IMR-90 (cell line): ENCODE results near the gene IFNLR1.

Experiments
- BHLHE40 ChIP-seq: fragments of 150-350 bp; IDR thresholded peaks from 2 replicates; pipeline ENCODE4 v1.6.1; 2016; ENCODE audit warnings: mild to moderate bottlenecking, low read depth, low read length
- CEBPB ChIP-seq: IDR thresholded peaks from 2 replicates; pipeline ENCODE4 v1.6.1; 2012; ENCODE audit warnings: low read depth, low read length, improper control_type of control experiment
- MAZ ChIP-seq: IDR thresholded peaks from 2 replicates; pipeline ENCODE4 v1.6.1; 2012; ENCODE audit warnings: low read depth, mild to moderate bottlenecking, low read length, improper control_type of control experiment, moderate library complexity, borderline replicate concordance
- MXI1 ChIP-seq: IDR thresholded peaks from 2 replicates; pipeline ENCODE4 v1.6.1; 2012; ENCODE audit warnings: low read depth, mild to moderate bottlenecking, low read length, moderate library complexity, borderline replicate concordance
- POLR2A ChIP-seq: IDR thresholded peaks from 2 replicates; pipeline ENCODE4 v1.6.1; 2012; ENCODE audit warnings: mild to moderate bottlenecking, low read depth, low read length
- RAD21 ChIP-seq: IDR thresholded peaks from 2 replicates; pipeline ENCODE4 v1.6.1; 2012; ENCODE audit warnings: low read length, improper control_type of control experiment
- RCOR1 ChIP-seq: IDR thresholded peaks from 2 replicates; pipeline ENCODE4 v1.6.1; 2012; ENCODE audit warnings: mild to moderate bottlenecking, low read length, improper control_type of control experiment; ENCODE audit not compliant: insufficient replicate concordance
- RFX5 ChIP-seq: IDR thresholded peaks from 2 replicates; pipeline ENCODE4 v1.8.0; 2012; ENCODE audit warnings: low read depth, mild to moderate bottlenecking, low read length, moderate library complexity
- SMC3 ChIP-seq: fragments of 150-350 bp; IDR thresholded peaks from 2 replicates; pipeline ENCODE4 v1.6.1; 2016; ENCODE audit warnings: low read depth, mild to moderate bottlenecking, antibody characterized with exemption, low read length, moderate library complexity
- TF ChIP-seq, protein P1 (sequence below): conservative IDR thresholded peaks from 2 replicates; pipeline ENCODE4 v1.5.1; 2012; ENCODE audit warnings: mild to moderate bottlenecking, low read depth, low read length, improper control_type of control experiment
- TF ChIP-seq, protein P2 (sequence below): fragments of 150-350 bp; IDR thresholded peaks from 2 replicates; pipeline ENCODE4 v1.6.1; 2016; ENCODE audit warnings: low read depth, mild to moderate bottlenecking, low read length, moderate library complexity, borderline replicate concordance
- TF ChIP-seq, protein P3 (sequence below): fragments of 150-350 bp; IDR thresholded peaks from 2 replicates; pipeline ENCODE4 v1.6.1; 2017; ENCODE audit warnings: mild to moderate bottlenecking, antibody characterized with exemption, low read length, low read depth

DNA sequence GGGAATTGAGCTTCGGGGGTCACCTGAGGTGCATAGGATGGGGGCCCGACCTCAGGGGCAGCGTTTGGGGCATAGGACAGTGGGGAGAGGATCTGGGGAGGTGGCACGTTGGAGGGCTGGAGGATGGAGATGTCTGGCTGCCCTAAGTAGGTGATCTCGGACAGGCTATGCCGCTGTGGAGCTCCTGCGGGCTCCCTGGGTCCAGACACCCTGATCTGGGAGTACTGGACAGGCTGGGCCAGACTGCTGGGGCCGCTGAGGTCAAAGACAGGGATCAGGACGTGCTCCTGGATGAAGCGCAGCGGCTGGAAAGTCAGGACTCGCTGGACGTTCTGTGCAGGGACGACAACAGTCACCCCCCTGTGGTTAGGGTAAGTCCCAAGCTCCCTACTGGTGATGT is 65.7 kb downstream of the IFNLR1 start:
- no peak for TF ChIP-seq BHLHE40
- TF ChIP-seq, protein P1, sequence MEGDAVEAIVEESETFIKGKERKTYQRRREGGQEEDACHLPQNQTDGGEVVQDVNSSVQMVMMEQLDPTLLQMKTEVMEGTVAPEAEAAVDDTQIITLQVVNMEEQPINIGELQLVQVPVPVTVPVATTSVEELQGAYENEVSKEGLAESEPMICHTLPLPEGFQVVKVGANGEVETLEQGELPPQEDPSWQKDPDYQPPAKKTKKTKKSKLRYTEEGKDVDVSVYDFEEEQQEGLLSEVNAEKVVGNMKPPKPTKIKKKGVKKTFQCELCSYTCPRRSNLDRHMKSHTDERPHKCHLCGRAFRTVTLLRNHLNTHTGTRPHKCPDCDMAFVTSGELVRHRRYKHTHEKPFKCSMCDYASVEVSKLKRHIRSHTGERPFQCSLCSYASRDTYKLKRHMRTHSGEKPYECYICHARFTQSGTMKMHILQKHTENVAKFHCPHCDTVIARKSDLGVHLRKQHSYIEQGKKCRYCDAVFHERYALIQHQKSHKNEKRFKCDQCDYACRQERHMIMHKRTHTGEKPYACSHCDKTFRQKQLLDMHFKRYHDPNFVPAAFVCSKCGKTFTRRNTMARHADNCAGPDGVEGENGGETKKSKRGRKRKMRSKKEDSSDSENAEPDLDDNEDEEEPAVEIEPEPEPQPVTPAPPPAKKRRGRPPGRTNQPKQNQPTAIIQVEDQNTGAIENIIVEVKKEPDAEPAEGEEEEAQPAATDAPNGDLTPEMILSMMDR, result no peak
- no peak for TF ChIP-seq MAZ
- TF ChIP-seq POLR2A, result no peak
- TF ChIP-seq RAD21, result no peak
- no peak for TF ChIP-seq RFX5
- TF ChIP-seq CEBPB, result no peak
- TF ChIP-seq MXI1, result no peak
- no peak for TF ChIP-seq SMC3
- TF ChIP-seq, protein P2, sequence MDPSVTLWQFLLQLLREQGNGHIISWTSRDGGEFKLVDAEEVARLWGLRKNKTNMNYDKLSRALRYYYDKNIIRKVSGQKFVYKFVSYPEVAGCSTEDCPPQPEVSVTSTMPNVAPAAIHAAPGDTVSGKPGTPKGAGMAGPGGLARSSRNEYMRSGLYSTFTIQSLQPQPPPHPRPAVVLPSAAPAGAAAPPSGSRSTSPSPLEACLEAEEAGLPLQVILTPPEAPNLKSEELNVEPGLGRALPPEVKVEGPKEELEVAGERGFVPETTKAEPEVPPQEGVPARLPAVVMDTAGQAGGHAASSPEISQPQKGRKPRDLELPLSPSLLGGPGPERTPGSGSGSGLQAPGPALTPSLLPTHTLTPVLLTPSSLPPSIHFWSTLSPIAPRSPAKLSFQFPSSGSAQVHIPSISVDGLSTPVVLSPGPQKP, result no peak
- TF ChIP-seq, protein P3, sequence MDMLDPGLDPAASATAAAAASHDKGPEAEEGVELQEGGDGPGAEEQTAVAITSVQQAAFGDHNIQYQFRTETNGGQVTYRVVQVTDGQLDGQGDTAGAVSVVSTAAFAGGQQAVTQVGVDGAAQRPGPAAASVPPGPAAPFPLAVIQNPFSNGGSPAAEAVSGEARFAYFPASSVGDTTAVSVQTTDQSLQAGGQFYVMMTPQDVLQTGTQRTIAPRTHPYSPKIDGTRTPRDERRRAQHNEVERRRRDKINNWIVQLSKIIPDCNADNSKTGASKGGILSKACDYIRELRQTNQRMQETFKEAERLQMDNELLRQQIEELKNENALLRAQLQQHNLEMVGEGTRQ, result no peak
- TF ChIP-seq RCOR1, result no peak
